ENCODE measurements around the gene NBEA.

The NBEA gene

DNA sequence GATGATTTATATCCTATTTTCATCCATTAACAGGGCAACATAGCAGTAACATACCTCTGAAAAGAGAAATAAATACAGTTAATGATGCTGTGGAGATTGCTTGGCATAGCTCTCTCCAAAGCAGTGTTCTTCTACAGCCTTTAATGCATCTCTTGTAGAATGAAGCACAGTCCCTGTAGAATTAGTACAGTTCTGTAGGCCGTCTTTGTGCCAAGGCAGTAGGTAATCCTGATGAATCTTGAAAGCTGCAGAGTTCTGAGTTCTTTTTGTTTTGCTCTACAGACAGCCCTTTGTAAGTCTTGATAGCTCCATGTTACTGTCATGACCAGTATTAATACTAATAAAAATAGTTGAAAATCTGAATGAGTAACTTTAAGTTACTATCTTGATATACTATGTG lies 350.3 kb downstream of the NBEA start:
- no peak for DNase-seq

DNA sequence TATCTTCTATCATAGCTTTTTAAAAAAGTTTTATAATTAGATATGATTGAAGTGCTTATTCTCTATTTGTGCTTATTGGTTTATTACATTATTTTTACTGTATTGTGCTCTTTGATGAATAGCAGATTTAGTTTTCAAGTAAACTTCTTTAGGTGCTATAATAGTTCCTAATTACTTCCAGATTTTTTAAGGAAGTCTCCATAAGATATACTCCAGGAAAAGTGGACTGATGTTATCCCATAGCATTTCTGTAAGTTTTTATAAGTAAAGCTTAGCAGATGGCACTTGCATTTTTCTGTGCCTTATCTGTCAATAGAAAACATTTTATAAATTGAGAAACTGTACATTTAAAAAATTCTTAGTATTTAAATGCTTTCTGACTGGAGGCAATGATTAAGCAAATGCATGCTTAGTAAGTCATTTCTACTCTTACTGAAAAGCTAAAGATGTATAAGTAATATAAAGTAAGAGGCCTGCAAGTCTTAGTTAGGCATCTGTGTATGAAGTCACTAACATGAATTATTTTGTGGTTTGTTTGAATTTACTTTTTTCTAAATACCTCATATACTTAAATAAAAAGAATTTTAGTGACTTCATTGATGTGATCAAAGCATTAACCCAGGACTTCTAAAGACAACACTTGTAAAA lies 351.6 kb downstream of the NBEA start:
- DNase-seq = no peak

DNA sequence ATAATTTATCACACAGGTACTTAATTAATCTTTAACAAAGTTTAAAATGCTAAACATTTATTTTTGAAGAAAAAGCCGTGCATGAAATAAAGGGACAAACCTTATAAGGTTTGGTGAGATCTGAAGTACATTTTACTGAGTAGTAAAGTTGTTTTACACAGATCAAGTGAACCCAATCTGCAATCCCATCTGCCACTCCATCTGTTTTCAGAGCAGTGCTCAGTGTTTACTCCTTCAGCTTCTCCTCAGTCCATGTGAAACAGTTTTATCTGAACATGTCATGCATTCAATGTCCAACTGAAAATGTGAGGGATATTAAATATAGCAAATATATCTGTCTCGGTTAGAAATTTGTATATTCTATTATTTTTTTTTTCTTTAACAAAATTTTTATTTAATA lies 367.6 kb downstream of the NBEA start:
- DNase-seq = no peak

DNA sequence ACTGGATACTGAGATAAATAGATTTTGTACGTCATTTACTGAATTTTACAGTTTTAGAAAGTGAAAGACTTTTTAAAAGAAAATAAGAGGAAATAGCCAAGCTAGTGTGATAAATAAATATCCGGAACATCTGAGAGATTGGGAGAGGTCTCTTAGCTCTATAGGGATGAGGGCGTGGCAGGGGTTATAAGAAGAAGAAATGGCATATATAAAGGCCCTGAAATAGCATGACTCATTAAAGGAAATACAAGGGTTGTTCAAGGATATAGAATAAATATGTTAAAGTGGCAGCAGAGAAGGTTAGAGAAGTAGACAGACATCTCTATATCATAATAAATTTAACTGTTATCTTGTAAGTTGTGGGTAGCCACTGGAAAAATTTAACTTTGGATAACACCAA lies 390.1 kb downstream of the NBEA start:
- DNase-seq = no peak

DNA sequence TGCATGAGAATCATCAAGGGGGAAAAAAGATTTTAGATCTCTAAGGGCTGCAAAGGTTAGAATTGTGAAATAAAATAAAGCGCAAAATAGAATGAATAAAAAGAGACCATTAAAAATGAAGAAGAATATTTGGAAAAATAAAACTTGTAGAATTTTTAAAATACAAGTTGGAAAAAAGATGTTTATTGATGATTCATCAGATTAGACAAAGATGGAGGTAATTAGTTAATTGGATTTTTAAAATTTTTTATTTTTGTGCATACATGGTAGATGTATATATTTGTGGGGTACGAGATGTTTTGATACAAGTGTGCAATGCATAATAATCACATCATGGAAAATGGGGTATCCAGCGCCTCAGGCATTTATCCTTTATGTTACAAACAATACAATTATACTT lies 391.1 kb downstream of the NBEA start:
- DNase-seq = no peak

DNA sequence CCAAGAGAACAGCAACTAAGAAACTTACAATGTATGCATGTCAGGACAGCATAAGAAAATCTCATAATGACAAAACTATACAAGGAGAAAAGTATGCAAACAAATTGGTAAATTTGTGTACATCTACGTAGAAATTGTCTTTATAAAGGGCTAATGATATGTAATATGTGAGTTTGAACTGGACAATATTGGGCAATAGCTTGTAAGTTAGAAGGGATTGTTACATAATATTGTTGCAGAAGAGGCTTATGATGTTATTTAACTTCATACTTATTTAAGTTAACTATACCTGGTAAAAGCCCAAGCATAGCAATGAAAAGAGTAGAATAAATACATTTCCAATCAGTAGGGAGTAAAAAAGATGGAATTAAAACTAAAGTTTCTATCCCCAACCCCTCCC lies 400.4 kb downstream of the NBEA start:
- no peak for DNase-seq

DNA sequence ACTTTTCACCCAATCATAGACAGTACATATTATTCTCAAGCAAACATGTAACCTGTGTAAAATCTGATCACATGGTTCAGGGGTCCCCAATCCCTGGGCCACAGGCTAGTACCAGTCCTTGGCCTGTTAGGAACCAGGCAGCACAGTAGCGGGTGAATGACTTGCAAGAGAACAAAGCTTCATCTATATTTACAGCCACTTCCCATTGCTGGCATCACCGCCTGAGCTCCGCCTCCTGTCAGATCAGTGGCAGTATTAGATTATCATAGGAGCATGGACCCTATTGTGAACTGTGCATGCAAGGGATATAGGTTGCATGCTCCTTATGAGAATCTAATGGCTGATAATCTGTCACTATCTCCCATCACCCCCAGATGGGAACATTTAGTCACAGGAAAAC lies 401.3 kb downstream of the NBEA start:
- DNase-seq = no peak

DNA sequence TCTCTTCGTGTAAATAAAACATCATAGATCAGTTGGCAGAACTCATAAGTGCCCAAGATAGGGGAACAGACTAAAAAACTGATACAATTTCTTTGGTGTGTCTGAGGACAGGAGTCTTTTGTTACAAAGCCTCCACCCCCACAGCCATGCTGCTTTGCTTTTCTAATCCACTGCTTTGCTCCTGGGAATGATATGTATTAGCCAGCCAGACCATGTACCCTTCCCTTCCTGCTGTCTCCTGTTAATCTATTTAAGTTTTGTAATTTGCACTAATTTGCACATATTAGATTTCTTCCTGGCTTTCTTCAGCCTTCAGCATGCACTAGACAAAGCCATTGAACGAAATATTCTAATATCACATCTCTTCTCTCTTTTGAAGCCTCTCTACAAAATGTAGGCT lies 403.9 kb downstream of the NBEA start:
- DNase-seq = no peak

DNA sequence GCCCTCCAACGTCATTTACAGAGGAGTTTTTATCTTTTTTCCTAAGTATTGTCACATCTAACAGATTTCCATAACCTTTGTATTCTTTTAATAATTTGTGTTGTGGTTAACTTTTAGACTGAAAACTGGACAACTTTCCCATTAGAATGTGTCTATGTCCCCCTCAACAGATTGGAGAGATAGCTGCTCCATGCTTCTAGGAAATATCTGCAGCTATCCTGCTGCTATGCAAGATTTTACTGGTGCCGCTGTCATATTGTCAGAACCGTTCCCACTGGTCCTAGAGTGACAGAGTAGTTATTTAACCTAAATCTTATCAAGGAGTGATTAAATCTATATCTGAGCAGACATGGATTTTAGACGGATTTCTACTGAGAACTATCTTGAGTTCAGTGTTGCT lies 404.4 kb downstream of the NBEA start:
- no peak for DNase-seq

DNA sequence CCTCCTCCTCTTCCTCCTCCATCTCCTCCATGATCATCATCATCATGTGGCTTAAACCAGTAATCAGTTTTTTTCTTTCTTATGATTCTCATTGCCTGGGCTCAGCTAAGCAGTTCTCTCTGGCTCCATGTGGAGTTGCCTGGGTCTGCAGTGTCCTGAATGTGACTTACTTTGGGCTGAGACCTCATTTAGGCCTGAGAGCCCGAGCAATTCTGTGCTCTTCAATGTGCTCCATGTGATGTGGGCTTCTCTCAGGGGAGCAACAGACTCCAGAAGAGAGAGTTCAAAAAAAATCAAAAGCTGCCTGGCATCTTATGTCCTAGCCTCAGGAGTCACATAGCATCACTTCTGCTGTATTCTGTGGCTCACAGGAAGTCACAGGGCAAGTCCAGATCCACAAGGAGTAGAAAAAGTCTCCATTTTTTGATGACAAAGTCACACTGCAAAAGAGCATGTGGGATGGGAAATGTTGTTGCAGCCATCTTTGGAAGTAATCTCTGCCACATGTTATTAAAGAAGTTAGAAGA lies 405.7 kb downstream of the NBEA start:
- DNase-seq = no peak

DNA sequence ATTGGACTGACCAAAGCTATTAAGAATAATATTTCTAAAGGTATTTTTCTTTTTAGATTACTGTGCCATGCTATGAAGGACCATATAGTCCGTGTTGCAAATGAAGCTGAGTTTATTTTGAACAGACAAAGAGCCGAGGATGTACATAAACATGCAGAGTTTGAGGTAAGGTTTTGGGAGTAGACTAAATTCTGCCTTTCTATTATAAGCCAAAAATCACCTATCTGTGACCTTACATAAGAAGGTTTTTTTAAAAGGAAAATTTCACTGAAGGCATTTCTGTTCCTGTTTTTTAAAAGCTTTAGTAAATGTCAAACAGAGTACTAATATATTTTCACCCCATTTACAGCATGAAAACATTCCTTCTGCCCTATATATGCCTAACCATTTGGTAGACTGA lies 407.0 kb downstream of the NBEA start:
- no peak for DNase-seq

DNA sequence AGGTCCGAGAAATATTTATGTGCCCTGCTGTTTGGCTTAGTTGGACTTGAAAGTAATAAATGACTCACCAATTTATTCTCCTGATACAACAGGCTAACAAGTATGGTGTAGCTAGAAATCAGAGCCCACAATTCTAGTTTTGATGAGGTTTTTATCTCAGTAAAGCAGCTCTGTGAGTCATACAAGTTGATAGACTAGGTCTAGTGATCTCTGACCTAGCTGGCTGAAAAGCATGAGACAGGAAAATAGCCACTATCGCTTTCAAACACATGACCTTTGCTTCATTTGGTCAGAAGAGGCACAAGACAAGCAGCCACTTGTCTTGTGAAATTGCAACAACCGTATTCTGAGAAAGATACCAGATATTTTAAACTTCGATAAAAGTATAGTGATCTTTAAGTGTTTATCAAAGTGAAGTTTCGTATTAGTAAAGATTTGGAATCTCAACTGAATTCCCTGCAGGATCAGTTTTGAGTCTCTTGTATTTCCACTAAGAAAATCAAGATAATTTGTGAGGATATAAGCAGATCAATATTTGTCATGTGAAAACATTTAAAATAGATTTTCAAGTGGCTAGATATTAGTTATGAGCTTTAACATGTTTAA lies 407.7 kb downstream of the NBEA start:
- DNase-seq = no peak

DNA sequence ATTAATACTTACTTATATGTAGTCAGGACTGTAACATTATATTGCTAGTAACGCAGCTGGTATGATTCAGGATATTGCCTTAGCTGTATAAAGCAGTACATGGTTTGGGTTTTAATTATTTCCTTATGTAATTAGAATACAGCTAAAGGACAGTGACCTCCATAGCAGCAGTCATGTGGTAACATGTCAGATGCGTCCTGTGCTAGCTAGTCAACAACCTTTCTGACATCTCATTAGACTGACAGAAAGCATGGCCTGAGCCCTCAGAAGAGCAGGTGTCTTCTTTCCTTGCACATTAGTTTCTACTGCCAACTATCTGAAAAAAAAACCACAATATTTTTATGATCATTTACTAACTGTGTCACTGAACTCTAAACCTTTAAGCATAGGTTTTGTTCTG lies 412.2 kb downstream of the NBEA start:
- no peak for DNase-seq

DNA sequence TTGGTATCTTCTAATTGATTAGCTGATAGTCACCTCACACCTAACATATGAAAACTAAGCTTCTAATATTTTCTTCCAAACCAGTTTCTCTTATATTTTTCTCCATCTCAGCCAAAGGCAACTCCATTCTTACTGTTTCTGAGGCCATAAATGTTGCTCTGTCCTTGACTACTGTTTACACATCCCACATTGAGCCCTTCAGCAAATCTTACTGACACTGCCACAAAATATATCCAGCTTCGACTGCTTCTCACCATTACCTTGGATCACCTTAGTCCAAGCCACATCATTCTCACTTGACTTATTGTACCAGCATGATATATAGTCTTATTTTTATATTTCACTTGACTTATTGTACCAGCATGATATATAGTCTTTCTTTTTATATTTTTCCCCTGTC lies 412.8 kb downstream of the NBEA start:
- no peak for DNase-seq

DNA sequence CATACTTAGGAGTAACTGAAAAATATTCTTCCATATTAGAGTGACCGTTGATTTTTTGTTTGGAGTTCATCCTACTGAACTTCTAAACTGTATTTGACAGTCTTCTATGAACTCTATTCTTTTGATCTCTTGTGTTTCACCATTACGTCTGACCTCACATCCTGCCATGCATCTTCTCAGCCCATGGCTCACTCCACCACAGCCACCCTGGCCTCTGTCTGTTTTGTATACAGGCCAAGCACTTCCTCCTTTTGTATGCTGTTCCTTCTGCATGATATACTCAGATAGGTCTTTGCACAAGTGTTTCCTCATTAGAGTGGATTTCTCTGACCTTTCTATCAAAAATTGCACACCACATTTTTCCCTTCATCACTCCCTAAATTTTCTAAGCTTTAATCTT lies 414.5 kb downstream of the NBEA start:
- peak; percentile 48 for DNase-seq

DNA sequence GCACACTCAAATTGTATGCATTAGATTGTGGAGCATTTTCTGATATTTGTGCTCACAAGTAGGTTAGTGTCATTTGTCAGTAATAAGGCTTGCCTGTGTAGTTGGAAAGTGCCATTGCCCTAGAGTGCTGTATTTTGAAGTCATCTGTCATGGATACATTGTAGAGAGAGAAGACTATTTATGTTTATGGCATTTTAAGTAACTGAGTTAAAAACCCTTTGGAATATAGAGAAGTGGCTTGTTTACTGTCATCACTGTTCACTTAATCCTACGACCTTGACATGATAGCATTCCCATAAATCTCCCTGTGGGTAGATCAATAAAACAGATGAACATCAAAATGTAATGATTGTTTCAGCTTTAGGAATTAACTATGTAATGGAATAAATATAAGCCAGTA lies 423.8 kb downstream of the NBEA start:
- DNase-seq = no peak

DNA sequence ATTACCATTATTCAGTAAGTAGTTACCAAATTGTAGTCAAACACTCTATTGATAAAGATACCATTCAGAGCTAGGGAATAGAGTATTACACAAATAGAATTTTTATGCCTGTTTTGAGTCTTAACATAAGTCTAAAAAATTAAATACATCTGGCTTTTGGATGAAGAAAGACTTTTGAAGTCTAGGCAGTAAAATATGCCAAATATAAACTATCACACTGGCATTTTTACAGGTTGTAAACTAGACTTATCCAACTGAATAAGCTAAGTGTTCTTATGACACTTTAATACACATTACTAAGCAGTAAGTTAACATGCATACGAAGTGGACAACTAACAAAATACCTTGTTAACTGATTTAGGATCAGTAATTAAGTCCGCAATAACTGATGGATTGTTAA lies 425.5 kb downstream of the NBEA start:
- no peak for DNase-seq

DNA sequence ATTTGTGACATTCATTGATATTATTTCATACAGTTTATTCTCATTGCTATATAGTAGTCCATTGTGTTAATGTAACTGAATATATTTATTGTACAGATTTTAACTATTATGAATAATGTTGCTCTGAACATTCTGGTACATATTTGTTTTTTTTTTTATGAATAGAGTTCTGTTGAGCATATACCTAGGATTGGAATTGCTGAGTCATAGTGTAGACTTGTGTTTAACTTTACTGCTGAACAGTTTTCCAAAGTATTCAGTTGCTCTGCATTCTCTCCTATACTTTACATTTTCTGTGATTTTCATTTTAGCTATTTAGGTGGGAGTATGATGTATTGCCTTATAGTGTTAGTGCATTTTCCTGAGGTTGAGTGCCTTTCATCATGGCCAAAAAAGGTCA lies 436.9 kb downstream of the NBEA start:
- no peak for DNase-seq

DNA sequence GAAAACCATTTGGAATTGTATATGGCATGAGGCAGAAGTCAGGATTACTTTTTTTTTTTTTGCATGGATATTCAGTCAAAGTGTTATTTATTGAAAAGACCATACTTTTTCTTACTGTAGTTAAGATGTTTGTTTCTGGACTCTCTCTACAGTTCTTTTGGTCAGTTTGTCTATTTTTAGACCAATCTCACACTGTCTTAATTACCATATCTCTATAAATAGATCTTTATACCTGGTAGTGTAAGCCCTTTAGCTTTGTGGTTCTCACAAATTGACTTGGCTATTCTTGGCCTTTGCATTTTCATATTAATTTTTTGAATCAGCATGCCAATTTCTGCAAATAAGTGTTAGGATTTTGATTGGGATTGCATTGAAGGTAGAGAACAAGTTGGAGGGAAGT lies 437.6 kb downstream of the NBEA start:
- DNase-seq = no peak

DNA sequence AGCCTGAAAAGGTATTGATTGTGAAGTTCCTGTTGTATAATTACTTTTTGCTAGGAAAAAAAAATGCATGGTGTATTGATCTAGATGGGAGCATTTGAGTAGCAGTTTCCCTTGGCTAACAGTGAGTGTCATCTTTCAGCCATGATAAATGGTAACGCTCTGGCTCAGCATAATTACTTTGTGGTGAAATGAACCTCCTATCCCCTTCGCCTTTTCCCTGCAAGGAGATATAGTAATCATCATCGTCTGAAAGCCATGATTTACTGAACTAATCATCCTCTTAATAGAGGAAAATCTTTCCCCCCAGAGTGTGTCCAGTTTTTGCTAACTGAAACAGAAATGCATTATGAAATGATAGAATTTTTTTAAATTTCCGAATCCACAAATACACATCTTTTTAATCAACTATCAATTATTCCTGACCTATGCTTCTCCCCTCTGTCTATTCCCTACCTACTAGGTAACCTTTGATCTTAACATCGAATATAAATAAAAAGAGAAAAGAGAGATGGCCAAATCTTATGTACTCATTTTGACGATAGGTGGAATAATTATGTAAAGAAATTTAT lies 445.7 kb downstream of the NBEA start:
- DNase-seq = no peak

DNA sequence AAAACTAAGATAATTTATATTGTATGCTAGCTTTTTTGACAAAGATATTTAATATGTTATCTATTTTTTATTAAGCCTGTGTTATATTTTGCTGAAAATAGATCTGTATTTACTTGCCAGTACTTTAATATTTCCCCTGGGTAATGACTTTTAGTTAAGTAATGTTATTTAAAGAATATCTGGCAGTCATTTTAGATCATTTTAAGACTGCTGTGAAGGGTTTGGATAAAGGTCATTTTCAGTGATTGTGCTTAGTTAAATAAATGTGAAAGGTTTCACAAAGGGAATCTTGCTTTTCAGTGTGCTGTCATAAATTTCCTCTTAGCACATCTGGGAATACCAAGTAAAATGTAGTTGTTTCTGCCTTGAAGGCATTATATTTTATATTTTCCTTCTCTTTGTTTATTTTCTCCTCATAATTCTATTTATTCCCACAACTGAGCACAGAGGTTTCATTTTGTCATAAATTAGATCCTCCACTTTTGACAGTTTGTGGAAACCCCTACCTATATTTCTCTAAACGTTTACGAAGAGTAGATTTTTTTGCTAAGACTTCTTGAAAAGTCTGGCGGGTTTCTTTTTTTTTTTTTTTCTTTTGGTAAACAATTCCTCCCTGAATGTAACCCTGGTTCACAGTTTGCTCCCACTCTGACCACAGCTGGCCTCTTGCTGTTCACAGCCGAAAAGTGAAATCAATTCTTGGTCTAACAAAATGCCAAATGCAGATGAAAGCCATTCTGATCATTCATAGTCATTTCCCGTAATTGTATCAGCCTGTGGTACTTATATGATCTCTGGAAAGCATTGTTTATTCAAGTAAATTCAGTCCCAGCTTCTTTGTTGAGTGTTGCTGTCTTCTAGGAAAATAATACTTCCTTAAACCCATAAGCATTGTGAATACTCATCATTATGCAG lies 446.6 kb downstream of the NBEA start:
- no peak for DNase-seq

DNA sequence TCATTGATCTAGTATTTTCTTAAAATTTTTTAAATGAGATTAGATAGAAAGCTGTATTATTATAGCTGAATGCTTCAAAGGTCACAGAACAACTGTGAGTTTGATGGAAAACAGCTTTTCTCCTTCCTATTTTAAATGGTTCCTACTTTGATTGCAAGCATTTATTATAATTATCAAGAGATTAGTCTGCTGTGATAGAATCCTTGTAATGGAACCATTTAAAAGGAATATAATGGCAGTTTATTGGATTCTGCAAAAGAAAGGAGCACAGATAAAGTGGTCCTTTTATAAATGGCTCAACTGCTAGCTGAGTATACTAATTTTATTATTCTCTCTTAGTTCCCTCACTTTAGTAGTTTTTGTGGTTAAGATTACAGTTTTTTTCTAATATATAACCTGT lies 447.5 kb downstream of the NBEA start:
- no peak for DNase-seq

DNA sequence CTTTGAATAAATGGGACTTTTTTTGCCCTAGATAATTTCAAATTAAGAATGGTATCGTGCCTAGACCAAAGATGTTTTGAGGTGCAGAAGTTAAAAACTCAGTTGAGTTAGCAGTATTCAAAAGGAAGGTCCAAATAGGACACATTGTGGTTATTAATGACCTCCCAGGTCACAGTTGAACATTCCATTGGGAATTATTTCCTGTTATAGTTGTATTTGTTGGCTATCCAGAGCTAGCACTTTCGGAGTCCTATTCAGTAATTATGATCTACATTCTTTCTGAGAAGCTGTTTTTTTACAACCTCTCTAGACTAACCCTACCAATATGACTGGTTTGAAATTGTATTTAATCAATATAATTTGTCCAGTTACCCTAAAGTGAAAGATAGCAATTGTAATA lies 450.7 kb downstream of the NBEA start:
- no peak for DNase-seq

DNA sequence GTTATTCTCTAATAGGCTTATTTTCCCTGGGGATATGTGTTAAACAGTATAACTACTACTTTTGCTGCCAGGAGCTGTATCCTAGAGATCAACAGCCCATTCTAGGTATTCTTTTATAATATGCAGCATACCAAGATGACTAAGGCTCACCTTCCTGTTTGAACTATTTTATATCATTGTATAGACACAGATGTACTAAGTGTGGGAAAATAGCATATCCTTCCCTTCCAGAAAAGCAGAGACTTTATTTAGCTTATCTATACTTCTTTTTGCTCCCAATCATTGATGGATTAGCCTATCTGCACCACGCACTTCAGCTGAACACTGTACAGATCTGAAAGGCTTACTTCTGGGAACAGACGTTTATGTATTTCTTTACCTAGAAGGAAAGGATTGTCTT lies 451.8 kb downstream of the NBEA start:
- DNase-seq = no peak

Measured in KG1 (cell line).